HG02798 (cell line): ENCODE results near the gene LCP1.
"Not testable (repeated sequence)": the region's sequence is repeated elsewhere in the genome, so short reads cannot be mapped to it uniquely, and the experiment has no call there.

ENCODE experiments used
- ATAC-seq: cut with Tn5 transposase; IDR thresholded peaks from one replicate; pipeline ENCODE4 v1.9.1; 2021; ENCODE audit warnings: mild to moderate bottlenecking; ENCODE audit not compliant: unreplicated experiment, poor library complexity

Gene LCP1

GRCh38 chr13:46164661-46165060 lies 17.3 kb downstream of the LCP1 start:
- no peak for ATAC-seq

DNA sequence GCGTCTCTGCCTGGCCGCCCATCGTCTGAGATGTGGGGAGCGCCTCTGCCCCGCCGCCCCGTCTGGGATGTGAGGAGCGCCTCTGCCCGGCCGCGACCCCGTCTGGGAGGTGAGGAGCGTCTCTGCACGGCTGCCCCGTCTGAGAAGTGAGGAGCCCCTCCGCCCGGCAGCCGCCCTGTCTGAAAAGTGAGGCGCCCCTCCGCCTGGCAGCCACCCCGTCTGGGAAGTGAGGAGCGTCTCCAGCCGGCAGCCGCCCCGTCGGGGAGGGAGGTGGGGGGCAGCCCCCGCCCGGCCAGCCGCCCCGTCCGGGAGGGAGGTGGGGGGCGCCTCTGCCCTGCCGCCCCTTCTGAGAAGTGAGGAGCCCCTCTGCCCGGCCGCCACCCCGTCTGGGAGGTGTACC lies 19.2 kb downstream of the LCP1 start:
- not testable (repeated sequence) for ATAC-seq

DNA sequence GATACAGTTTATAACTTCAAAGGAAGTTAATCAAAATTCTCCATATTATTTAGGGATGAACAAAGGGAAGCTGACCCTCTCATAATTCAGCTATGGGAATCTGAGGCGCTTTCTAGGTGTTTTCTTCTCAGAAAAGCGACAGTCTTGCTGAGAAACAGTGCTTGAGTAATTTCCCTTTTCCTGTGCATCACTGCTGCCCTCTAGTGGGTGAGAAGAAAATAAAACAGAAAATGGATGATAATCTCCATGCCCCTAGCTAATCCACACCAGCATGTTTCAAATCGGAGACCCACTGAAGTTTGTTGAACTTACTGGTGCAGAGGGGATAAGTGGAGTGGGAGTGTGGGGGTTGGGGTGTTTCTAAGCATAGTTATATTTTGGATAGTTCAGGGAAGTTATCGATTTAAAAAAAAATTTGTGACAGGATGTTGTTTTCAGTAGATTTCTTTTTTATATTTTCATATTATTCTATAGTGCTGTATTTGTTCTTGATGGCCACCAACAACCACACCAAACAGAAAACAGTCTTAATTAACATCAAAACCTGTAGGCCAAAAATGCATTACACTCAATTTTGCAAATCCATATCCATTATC lies 21.4 kb downstream of the LCP1 start:
- peak; percentile 53 for ATAC-seq

GRCh38 chr13:46160065-46160464 lies 21.9 kb downstream of the LCP1 start:
- no peak for ATAC-seq

GRCh38 chr13:46158983-46159382 lies 23.0 kb downstream of the LCP1 start:
- no peak for ATAC-seq

- ATAC-seq, result no peak
These were observed 23.8 kb downstream of the LCP1 start for GRCh38 chr13:46158222-46158621.

DNA sequence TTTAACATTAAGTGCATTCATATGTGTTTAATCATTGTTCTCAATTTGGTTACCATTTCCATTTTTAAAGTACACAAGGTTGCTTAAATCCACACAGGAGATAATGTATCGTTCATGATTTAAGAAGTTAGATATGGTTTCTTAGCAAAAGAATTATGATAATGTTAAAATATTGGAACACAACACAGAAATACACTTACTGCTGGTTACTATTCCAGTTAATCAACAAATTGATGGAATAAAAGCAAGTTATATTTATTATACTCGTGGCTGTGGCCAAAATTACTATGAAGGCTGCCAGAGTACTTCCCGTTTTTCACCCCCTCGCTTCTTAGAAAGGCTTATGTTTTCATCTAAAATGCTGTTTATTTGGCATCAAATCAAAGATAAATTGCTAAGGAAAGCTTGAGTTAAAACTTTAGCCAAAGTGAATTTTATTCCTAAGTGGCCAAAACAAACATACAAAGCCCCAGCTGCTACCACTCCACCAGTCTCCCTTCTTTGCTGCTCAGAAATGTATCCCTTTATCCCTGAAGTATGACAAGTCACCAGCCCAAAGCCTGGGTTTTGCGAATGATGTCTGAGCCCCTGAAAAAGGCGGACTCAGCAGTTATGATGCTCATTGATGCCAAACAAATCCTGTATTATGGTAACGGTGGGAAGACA lies 27.7 kb downstream of the LCP1 start:
- ATAC-seq, result no peak

- ATAC-seq, result no peak
These were observed 29.2 kb downstream of the LCP1 start for GRCh38 chr13:46152627-46153328.

DNA sequence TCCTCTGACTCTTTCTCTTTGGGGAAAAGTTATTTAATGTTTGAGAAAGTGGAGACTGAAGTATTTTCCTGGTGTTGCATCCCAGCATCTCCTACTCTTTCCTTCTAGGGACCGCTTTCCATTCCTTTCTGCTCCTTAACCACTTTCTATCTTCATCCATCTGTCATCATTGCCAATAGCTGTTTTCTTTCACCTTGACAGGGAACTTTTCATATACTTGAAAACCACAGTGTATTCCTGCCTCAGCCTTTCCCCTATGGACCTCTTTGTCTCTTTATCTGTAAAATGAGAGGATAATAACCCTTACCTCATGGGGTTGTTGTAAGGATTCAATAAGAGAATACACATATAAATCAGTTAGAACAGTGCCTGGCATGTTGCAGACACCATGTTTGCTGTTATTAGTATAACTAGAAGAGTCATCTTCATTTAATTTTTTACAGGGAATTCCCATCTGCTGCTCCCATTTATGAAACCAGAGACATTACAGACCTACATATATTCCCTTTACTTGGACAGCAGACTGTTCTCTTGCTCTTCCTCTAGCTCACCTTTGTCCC lies 31.8 kb downstream of the LCP1 start:
- ATAC-seq, result no peak

DNA sequence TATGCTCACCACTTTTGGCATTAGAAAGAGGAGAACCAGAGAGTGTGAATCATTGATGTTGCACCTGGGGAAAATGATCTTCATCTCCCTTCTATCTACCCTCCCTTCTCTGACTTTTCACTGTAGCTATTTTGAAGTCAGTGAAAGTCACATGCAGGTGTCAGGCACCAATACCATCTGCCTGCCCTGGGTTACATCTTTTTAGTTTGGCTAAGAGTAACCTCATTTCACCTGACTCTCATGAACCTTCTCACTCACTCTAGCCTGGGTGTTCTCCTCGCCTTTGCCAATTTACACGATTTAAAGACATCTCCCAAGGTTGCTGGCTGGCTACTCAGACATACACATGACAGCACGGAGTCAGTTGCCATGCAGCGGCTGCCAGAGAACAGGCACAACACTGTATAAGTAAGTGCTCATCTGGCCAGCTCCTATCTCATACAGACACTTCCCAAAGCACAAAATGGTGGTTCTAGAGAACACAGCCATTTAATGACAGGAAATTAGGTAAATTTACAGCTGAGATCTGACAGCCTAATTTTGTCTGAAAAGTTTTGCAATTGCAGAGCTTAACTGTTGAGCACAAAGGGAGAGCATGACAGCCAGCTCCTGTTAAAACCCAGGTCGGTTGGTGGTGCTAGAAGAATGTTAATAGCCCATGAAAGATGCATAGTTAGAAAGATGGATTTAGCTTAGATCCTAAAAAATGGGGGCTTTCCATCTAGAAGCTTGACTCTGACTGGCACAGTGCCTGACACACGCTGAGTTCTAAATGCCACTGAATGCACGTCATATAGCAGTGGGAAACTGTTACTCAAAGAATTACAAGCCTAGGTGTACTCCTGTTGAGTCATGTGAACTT lies 32.5 kb downstream of the LCP1 start:
- peak; percentile 42 for ATAC-seq

GRCh38 chr13:46146898-46147297 lies 35.1 kb downstream of the LCP1 start:
- ATAC-seq, result no peak

DNA sequence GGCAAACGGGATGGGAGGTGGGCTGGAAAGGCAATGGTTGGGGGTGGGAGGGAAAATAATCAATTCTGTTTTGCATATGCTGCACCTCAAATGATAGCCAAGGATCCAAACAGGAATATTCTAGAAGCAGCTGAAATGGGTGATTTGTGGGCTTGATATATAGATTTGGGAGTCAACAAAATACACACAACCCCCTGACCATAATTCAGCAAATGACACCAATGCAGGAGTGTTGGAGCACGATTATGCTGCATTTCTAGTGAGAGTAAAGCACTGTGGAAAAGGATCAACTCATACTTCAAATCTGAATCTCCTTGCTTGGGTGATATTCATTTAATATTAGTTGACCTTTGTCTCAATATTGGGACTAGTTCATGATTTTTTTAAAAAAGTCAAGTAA lies 36.0 kb downstream of the LCP1 start:
- ATAC-seq, result no peak

GRCh38 chr13:46145135-46145534 lies 36.8 kb downstream of the LCP1 start:
- ATAC-seq, result no peak

- ATAC-seq, result no peak
These were observed 38.7 kb downstream of the LCP1 start for GRCh38 chr13:46143184-46143701.

DNA sequence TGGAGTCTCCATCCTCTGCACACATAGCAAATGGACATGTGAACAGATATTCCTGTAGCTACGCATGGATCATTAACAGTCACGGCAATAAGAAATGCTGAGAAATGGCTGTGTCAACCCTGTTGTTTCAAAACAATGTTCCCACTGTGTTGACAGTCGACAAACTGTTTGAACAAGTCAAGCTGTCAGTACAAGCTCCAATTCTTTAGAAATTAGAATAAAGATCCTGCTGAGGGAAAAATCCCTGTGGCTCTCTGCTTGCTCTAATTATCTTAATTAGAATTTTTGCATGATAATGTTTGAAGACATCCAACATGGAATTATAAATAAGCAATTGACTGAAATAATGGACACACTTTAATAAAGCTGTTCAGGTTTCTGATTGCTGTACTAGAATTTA lies 39.2 kb downstream of the LCP1 start:
- no peak for ATAC-seq

DNA sequence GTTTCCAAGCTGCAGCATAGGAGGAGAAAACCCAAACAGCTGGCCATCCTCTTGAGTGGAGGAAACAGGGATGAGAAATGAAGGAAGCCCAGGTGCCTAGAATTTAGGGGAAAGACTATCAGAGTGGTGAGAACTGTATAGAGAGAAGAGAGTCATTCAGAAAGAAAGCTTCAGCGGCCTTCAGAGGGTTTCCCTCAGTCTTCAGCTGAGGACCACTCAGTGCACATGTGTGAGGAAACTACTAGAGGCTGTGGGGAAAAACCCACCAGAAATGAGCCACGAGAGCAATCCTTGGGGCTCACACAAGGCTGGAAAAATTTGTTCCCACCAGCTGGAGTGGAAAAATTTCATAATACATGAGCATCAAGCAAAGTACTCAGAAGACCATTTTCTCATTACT lies 41.9 kb downstream of the LCP1 start:
- ATAC-seq, result no peak

DNA sequence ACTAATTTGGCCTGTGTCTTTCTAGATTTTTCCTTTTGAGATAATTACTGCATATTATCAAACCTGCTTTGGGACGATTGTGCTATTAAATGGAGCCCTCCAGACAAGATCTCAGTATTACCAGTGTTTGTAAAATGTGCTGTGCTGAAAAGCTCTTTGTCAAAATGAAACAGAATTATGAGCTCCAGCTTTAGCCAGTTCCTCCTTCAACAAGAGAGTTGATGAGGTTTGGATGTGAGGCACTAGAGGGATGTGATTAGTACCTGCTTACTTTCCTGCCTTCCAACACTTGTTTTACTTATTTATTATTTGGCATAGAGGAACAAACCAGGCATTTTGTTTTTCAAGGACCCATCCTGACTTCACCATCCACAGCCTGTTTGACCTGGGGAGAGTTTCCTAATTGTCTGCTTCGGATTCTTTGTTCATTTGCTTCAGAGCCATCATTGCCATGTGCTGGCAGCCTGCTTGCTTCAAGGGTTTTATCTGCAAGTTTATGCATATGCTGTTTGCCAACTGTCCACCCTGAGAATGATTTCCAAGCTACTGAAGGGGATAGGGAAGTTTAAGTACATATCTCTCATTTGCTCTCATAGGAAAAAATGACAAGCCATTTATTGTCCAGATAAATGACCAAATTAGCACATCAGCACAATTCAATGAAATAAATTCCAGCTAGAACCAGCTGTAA lies 44.2 kb downstream of the LCP1 start:
- ATAC-seq, result no peak

GRCh38 chr13:46136688-46137087 lies 45.3 kb downstream of the LCP1 start:
- no peak for ATAC-seq

- ATAC-seq, result no peak
These were observed 46.9 kb downstream of the LCP1 start for GRCh38 chr13:46134961-46135522.
